Gastrocnemius medialis (tissue), 4 donors: ENCODE data around the gene CNTN4. TPM values are rescaled to one million over a fixed set of nuclear protein-coding genes. Genes with fewer than 3 reads are reported as not detected.

Experiments used
- ATAC-seq, 2 donors: fragments of 150-250 bp; one replicate each; pipeline ENCODE4 v1.9.1; 2016
- DNase-seq, 2 donors: peaks; one replicate each; pipeline ENCODE4 v3.0.0-alpha.2; 2019
- H3K27ac ChIP-seq, 4 donors: fragments of 200-600 bp; sonication (generic); 1 replicate in 1 of 4; 2 replicates in 3 of 4; pipeline ENCODE4 v1.5.1; 2016 to 2018; ENCODE audit warnings: mild to moderate bottlenecking in 2 of 4, moderate library complexity in 1 of 4
- H3K27me3 ChIP-seq, 3 donors: fragments of 200-600 bp; sonication (generic) in 2 of 3; 1 replicate in 1 of 3; 2 replicates in 2 of 3; pipeline versions ENCODE4 v1.5.1 to v1.6.0; 2016 to 2019; ENCODE audit warnings: mild to moderate bottlenecking in 1 of 3, moderate library complexity in 1 of 3
- H3K36me3 ChIP-seq, 2 donors: fragments of 200-600 bp; sonication (generic) in 1 of 2; one replicate each; pipeline ENCODE4 v1.5.1; 2017 to 2018
- H3K4me1 ChIP-seq, 2 donors: fragments of 200-600 bp; sonication (generic) in 1 of 2; one replicate each; pipeline ENCODE4 v1.5.1; 2016 to 2017; ENCODE audit warnings: mild to moderate bottlenecking in 2 of 2
- H3K4me3 ChIP-seq, 4 donors: fragments of 200-600 bp; sonication (generic) in 3 of 4; 1 replicate in 1 of 4; 2 replicates in 3 of 4; pipeline ENCODE4 v1.5.1; 2016 to 2019; ENCODE audit warnings: mild to moderate bottlenecking in 2 of 4
- H3K9me3 ChIP-seq, 3 donors: fragments of 200-600 bp; sonication (generic) in 2 of 3; 1 replicate in 1 of 3; 2 replicates in 2 of 3; pipeline ENCODE4 v1.5.1; 2016 to 2019
- CTCF ChIP-seq, 5 experiments: fragments of 450-650 bp in 3 of 5; fragments of 200-600 bp in 2 of 5; sonication (generic) in 2 of 5; IDR thresholded peaks in 4 of 5; conservative IDR thresholded peaks in 1 of 5; 1 replicate in 4 of 5; 2 replicates in 1 of 5; pipeline ENCODE4 v1.5.1; 2016 to 2019; ENCODE audit warnings: antibody characterized with exemption in 5 of 5, mild to moderate bottlenecking in 3 of 5, moderate library complexity in 3 of 5
- POLR2A ChIP-seq, 2 donors: fragments of 450-650 bp; IDR thresholded peaks; one replicate each; pipeline ENCODE4 v1.6.1; 2017; ENCODE audit warnings: antibody characterized with exemption in 2 of 2, mild to moderate bottlenecking in 2 of 2, moderate library complexity in 2 of 2
- in situ Hi-C, 4 donors: fragments of 200-750 bp; cut with MboI; loops; one replicate each; pipeline versions ENCODE4 v1.15.0 to v1.8.0; 2017; ENCODE audit warnings: low sequenced_read_pairs in 4 of 4
- intact Hi-C: fragments of 100-400 bp; cut with DNase I; formaldehyde crosslinking; loops from one replicate; pipeline ENCODE4 v1.15.1; 2023; ENCODE audit warnings: low total_unique reads
- total RNA-seq, 4 donors: library from RNA; depleted of rRNA; stranded (reverse); fragments of >200 nt; gene quantifications; one replicate each; pipeline versions ENCODE4 v1.1.0 to v1.2.3, GENCODE V29; 2016

The CNTN4 gene
- total RNA-seq, 4 donors from 2014 or later: 0.51 to 1.9 (median 1.4) TPM

GRCh38 chr3:2896308-2896939 is 797.8 kb downstream of the CNTN4 start:
- H3K4me3 ChIP-seq: no peak overlapping the region
- H3K27me3 ChIP-seq: no peaks in the 10 kb centered on the region
- H3K36me3 ChIP-seq: no peaks in the 10 kb centered on the region
- intact Hi-C loops: no loop called here
- in situ Hi-C loops: no loop called here
- ATAC-seq (no peak), DNase-seq (no peak)
- no peak overlapping the region for H3K27ac ChIP-seq
- TF ChIP-seq POLR2A (IDR thresholded peaks at IDR 0.05) (no peak), CTCF (IDR thresholded peaks at IDR 0.05 in 4 of 5, conservative IDR thresholded peaks at IDR 0.05 in 1 of 5) (no peak)
- H3K9me3 ChIP-seq: no peaks in the 10 kb centered on the region
- no peaks in the 10 kb centered on the region for H3K4me1 ChIP-seq

DNA sequence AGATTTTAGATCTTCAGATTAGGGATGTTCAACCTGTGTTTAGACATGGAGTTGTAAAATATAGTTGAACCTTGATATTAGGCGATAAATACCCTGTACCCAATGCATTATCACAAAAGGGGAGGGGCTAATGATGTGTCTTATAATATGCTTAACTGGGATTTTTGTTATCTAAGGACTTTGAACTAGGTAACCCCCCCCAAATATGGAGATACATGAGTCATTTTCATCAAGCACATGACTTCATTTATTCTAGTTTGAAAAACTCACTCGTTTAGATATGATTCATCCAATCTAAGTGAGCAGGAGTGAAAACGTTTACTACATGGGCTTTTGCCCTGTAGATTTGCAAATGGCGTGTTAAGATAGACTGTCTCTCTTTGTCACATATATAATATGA is 799.2 kb downstream of the CNTN4 start:
- intact Hi-C loops: no loop called here
- no peaks in the 10 kb centered on the region for H3K9me3 ChIP-seq
- DNase-seq (no peak), ATAC-seq (no peak)
- TF ChIP-seq CTCF (IDR thresholded peaks at IDR 0.05 in 4 of 5, conservative IDR thresholded peaks at IDR 0.05 in 1 of 5) (no peak), POLR2A (IDR thresholded peaks at IDR 0.05) (no peak)
- H3K27me3 ChIP-seq: no peaks in the 10 kb centered on the region
- H3K36me3 ChIP-seq: no peaks in the 10 kb centered on the region
- no peak overlapping the region for H3K4me3 ChIP-seq
- no peak overlapping the region for H3K27ac ChIP-seq
- H3K4me1 ChIP-seq: no peaks in the 10 kb centered on the region
- in situ Hi-C loops: no loop called here

GRCh38 chr3:2898591-2899353 is 800.1 kb downstream of the CNTN4 start:
- intact Hi-C loops (no loop called here), in situ Hi-C loops (no loop called here)
- DNase-seq (no peak), ATAC-seq (no peak)
- no peak overlapping the region for H3K4me3 ChIP-seq
- H3K27ac ChIP-seq: no peak overlapping the region
- no peak for TF ChIP-seq CTCF (IDR thresholded peaks at IDR 0.05 in 4 of 5, conservative IDR thresholded peaks at IDR 0.05 in 1 of 5)
- TF ChIP-seq POLR2A (IDR thresholded peaks at IDR 0.05): no peak
- no peaks in the 10 kb centered on the region for H3K4me1 ChIP-seq
- no peaks in the 10 kb centered on the region for H3K36me3 ChIP-seq
- no peaks in the 10 kb centered on the region for H3K27me3 ChIP-seq
- H3K9me3 ChIP-seq: no peaks in the 10 kb centered on the region

- Histone ChIP-seq H3K4me3 (no peak overlapping the region), H3K9me3 (no peaks in the 10 kb centered on the region), H3K36me3 (no peaks in the 10 kb centered on the region), H3K27me3 (no peaks in the 10 kb centered on the region), H3K4me1 (no peaks in the 10 kb centered on the region), H3K27ac (no peak overlapping the region)
- intact Hi-C loops: no loop called here
- ATAC-seq (no peak), DNase-seq (no peak)
- in situ Hi-C loops: no loop called here
- TF ChIP-seq POLR2A (IDR thresholded peaks at IDR 0.05): no peak
- TF ChIP-seq CTCF (IDR thresholded peaks at IDR 0.05 in 4 of 5, conservative IDR thresholded peaks at IDR 0.05 in 1 of 5): no peak
Observed at GRCh38 chr3:2904054-2904453, 805.4 kb downstream of the CNTN4 start.
